OCI-LY1 (cell line): Measurements from ENCODE around the gene SYDE2.

Source experiments
- CTCF ChIP-seq: fragments of 200-600 bp; sonication (generic), shearing (Covaris generic); IDR thresholded peaks from 2 replicates; pipeline ENCODE4 v1.5.1; 2017; ENCODE audit warnings: mild to moderate bottlenecking, antibody characterized with exemption, low read length, moderate library complexity, mixed read lengths
- EZH2 ChIP-seq: fragments of 200-600 bp; sonication (generic), shearing (Covaris generic); IDR thresholded peaks from 2 replicates; pipeline ENCODE4 v1.8.0; 2017; ENCODE audit warnings: borderline replicate concordance, mixed run types, mild to moderate bottlenecking, antibody characterized with exemption, low read length, moderate library complexity, mixed read lengths

- TF ChIP-seq CTCF (no peak), EZH2 (no peak)
Measured at GRCh38 chr1:85199667-85200462, 951 bp downstream of the SYDE2 start.
